Endothelial cell of umbilical vein (primary cell): ENCODE measurements around the gene RGS10. TPM values are rescaled to one million over a fixed set of nuclear protein-coding genes. Genes with fewer than 3 reads are reported as not detected.

ENCODE experiments used
- BruUV-seq: library from RNA; stranded (reverse); fragments of 400-500 nt; replicated peaks from 2 replicates; lab custom pipeline; 2021; lab: Mats Ljungman, UMichigan
- CTCF ChIA-PET: fragments of 300-600, 350-600 bp; sonication (Branson Sonifier 250); formaldehyde crosslinking; loops from one replicate; lab custom pipeline; 2021; ENCODE audit warnings: antibody characterized with exemption, inconsistent platforms; lab: Charles Lee
- POLR2A ChIA-PET: fragments of 300-600, 350-600 bp; sonication (Branson Sonifier 250); formaldehyde crosslinking; loops from one replicate; lab custom pipeline; 2021; ENCODE audit warnings: antibody characterized with exemption, inconsistent platforms; lab: Charles Lee
- DNase-seq: peaks from one replicate; pipeline ENCODE4 v3.0.0-alpha.2; 2011; ENCODE audit warnings: low read depth, low spot score
- FAIRE-seq: peaks from 2 replicates; lab custom pipeline; 2011; peaks lifted over from hg19 to GRCh38; lab: Jason Lieb, UNC
- H2AFZ ChIP-seq: 2 replicates; pipeline ENCODE4 v1.6.0; 2012; ENCODE audit warnings: low read depth, low read length, control low read depth, inconsistent platforms
- H3K27ac ChIP-seq: 2 replicates; pipeline ENCODE4 v1.5.1; 2011; ENCODE audit warnings: low read depth, mild to moderate bottlenecking, control low read depth, low read length, moderate library complexity; ENCODE audit not compliant: insufficient read depth
- H3K27me3 ChIP-seq, 2 experiments: 2 replicates each; pipeline versions ENCODE4 v1.6.0 to v1.6.1; 2011; ENCODE audit warnings: low read length in 2 of 2, mixed read lengths in 1 of 2; ENCODE audit not compliant: control insufficient read depth in 2 of 2, insufficient read depth in 2 of 2
- H3K36me3 ChIP-seq, 2 experiments: 2 replicates in 1 of 2; 3 replicates in 1 of 2; pipeline ENCODE4 v1.5.1; 2011; ENCODE audit warnings: low read length in 2 of 2, mild to moderate bottlenecking in 1 of 2, moderate library complexity in 1 of 2; ENCODE audit not compliant: control insufficient read depth in 2 of 2, insufficient read depth in 2 of 2; ENCODE audit errors: extremely low read depth in 1 of 2
- H3K4me1 ChIP-seq: 3 replicates; pipeline ENCODE4 v1.5.1; 2011; ENCODE audit warnings: mild to moderate bottlenecking, low read length; ENCODE audit not compliant: control insufficient read depth, insufficient read depth; ENCODE audit errors: extremely low read depth
- H3K4me2 ChIP-seq: 2 replicates; pipeline ENCODE4 v1.6.1; 2011; ENCODE audit warnings: low read length, control low read depth, mixed read lengths; ENCODE audit not compliant: insufficient read depth
- H3K4me3 ChIP-seq, 3 experiments: fragments of 200-600 bp in 1 of 3; sonication (generic), shearing (Covaris generic) in 1 of 3; replicated peaks in 1 of 3; 2 replicates each; pipeline ENCODE4 v1.5.1; 2011 to 2016; ENCODE audit warnings: control low read depth in 3 of 3, low read length in 3 of 3, mild to moderate bottlenecking in 2 of 3, inconsistent platforms in 1 of 3, low read depth in 1 of 3, moderate library complexity in 1 of 3; ENCODE audit not compliant: insufficient read depth in 1 of 3
- H3K79me2 ChIP-seq: 2 replicates; pipeline ENCODE4 v1.6.0; 2012; ENCODE audit warnings: low read length, inconsistent platforms; ENCODE audit not compliant: control insufficient read depth, insufficient read depth
- H3K9ac ChIP-seq: replicated peaks from 2 replicates; pipeline ENCODE3; 2011; ENCODE audit warnings: low read length, control low read depth; ENCODE audit not compliant: insufficient read depth; ENCODE audit errors: extremely low read depth
- H3K9me1 ChIP-seq: replicated peaks from 3 replicates; pipeline ENCODE4 v1.6.0; 2011; ENCODE audit warnings: mild to moderate bottlenecking, low read length; ENCODE audit not compliant: control insufficient read depth, insufficient read depth; ENCODE audit errors: extremely low read depth
- H3K9me3 ChIP-seq: replicated peaks from 2 replicates; pipeline ENCODE4 v1.5.1; 2012; ENCODE audit warnings: low read length, inconsistent platforms; ENCODE audit not compliant: control insufficient read depth, insufficient read depth
- H4K20me1 ChIP-seq: replicated peaks from 2 replicates; pipeline ENCODE3; 2011; ENCODE audit warnings: mild to moderate bottlenecking, low read length; ENCODE audit not compliant: control insufficient read depth, insufficient read depth; ENCODE audit errors: extremely low read depth
- CTCF ChIP-seq, 2 donors: IDR thresholded peaks; 1 replicate in 1 of 2; 2 replicates in 1 of 2; pipeline ENCODE4 v1.5.1; 2011; ENCODE audit warnings: low read length in 2 of 2, mild to moderate bottlenecking in 2 of 2, moderate library complexity in 2 of 2, control low read depth in 1 of 2, inconsistent platforms in 1 of 2, low read depth in 1 of 2; ENCODE audit not compliant: insufficient read depth in 1 of 2; ENCODE audit errors: extremely low read depth in 1 of 2
- EZH2 ChIP-seq: IDR thresholded peaks from 2 replicates; pipeline ENCODE4 v1.6.1; 2012; ENCODE audit warnings: borderline replicate concordance, low read depth, mild to moderate bottlenecking, moderate library complexity, low read length, inconsistent platforms; ENCODE audit not compliant: severe bottlenecking
- FOS ChIP-seq: IDR thresholded peaks from 2 replicates; pipeline ENCODE4 v1.6.1; 2011; ENCODE audit warnings: mild to moderate bottlenecking, low read length, moderate library complexity, borderline replicate concordance; ENCODE audit not compliant: insufficient read depth
- GATA2 ChIP-seq: IDR thresholded peaks from 2 replicates; pipeline ENCODE4 v1.7.0; 2011; ENCODE audit warnings: low read depth, mild to moderate bottlenecking, moderate library complexity, mixed read lengths, low read length; ENCODE audit not compliant: insufficient read length, insufficient read depth
- JUN ChIP-seq: IDR thresholded peaks from 2 replicates; pipeline ENCODE4 v1.6.1; 2011; ENCODE audit warnings: borderline replicate concordance, low read depth; ENCODE audit not compliant: insufficient read length, insufficient read depth
- MYC ChIP-seq: IDR thresholded peaks from one replicate; pipeline ENCODE4 v1.6.1; 2011; ENCODE audit warnings: mild to moderate bottlenecking, low read depth, low read length
- POLR2A ChIP-seq: IDR thresholded peaks from 2 replicates; pipeline ENCODE4 v1.6.1; 2012; ENCODE audit warnings: low read depth, mild to moderate bottlenecking, control low read depth, low read length
- POLR2AphosphoS5 ChIP-seq: IDR thresholded peaks from 2 replicates; pipeline ENCODE4 v1.6.1; 2012; ENCODE audit warnings: low read depth, mild to moderate bottlenecking, control low read depth, low read length, moderate library complexity; ENCODE audit not compliant: insufficient read depth
- dilution Hi-C: fragments of 300-500 bp; cut with MboI; formaldehyde crosslinking; loops from one replicate; pipeline ENCODE4 v1.15.0; 2019; ENCODE audit warnings: low sequenced_read_pairs; ENCODE audit not compliant: extremely low pct_ligation_motif_present
- intact Hi-C: fragments of 100-400 bp; cut with micrococcal nuclease; formaldehyde crosslinking; loops from one replicate; pipeline ENCODE4 v1.10.0; 2022
- polyA plus RNA-seq, 4 experiments: library from polyadenylated mRNA; depleted of rRNA in 3 of 4; stranded (reverse) in 3 of 4; unstranded in 1 of 4; fragments of >200 nt; gene quantifications; 2 replicates each; pipeline versions ENCODE4 v1.2.1 to v1.2.3, GENCODE V29; 2011 to 2012; ENCODE audit warnings: missing spikeins in 1 of 4
- total RNA-seq: library from RNA; stranded (reverse); gene quantifications from 2 replicates; pipeline ENCODE4 v1.2.3, GENCODE V29; 2021
- TF ChIP-seq, protein P1 (sequence below): IDR thresholded peaks from 2 replicates; pipeline ENCODE4 v1.6.1; 2011; ENCODE audit not compliant: insufficient read depth, insufficient read length

The RGS10 gene
- total and polyA plus RNA-seq, 2 donors (not counting 3 experiments of a cell fraction or from before 2014, with no cell fraction given) = 7.8 to 22.4 TPM

GRCh38 chr10:119479532-119479931 lies 63.0 kb downstream of the RGS10 start:
- no peak overlapping the region for H3K27ac ChIP-seq
- POLR2A ChIA-PET = no interaction called here
- no peaks in the 10 kb centered on the region for H4K20me1 ChIP-seq
- no peak overlapping the region for H3K4me3 ChIP-seq
- H3K9ac ChIP-seq = no peak overlapping the region
- H3K9me1 ChIP-seq = no peaks in the 10 kb centered on the region
- no peak for FAIRE-seq
- dilution Hi-C loops = no loop called here
- DNase-seq = no peak
- H2AFZ ChIP-seq = no peak overlapping the region
- BruUV-seq = no TSS peak
- no peaks in the 10 kb centered on the region for H3K36me3 ChIP-seq
- H3K4me2 ChIP-seq = no peak overlapping the region
- no peaks in the 10 kb centered on the region for H3K79me2 ChIP-seq
- CTCF ChIA-PET = interaction anchor here (0.9 to 4.7 kb wide), 3 partner anchors 9 to 280 kb away, joined by 3 to 30 read pairs (median 7); no protein-coding TSS in a partner anchor
- H3K9me3 ChIP-seq = no peaks in the 10 kb centered on the region
- no peaks in the 10 kb centered on the region for H3K4me1 ChIP-seq
- TF ChIP-seq FOS (no peak), CTCF (IDR thresholded peaks at IDR 0.05; ENCODE audit: extremely low read depth in 1 of 2, insufficient read depth in 1 of 2, low read depth in 1 of 2, low read length in 2 of 2) (no peak), JUN (no peak), GATA2 (no peak), EZH2 (no peak), POLR2AphosphoS5 (no peak), POLR2A (no peak), MYC (no peak)
- TF ChIP-seq, protein P1, sequence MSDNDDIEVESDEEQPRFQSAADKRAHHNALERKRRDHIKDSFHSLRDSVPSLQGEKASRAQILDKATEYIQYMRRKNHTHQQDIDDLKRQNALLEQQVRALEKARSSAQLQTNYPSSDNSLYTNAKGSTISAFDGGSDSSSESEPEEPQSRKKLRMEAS = no peak
- peaks cover 27 to 30% of the 10 kb centered on the region in 2 experiments for H3K27me3 ChIP-seq
- intact Hi-C loops = no loop called here
